HepG2 (cell line): Measurements from ENCODE around the gene NCMAP. TPM values are rescaled to one million over a fixed set of nuclear protein-coding genes. Genes with fewer than 3 reads are reported as not detected.

Source experiments
- ARID4A ChIP-seq: sonication (generic); formaldehyde crosslinking; IDR thresholded peaks from 2 replicates; pipeline ENCODE4 v1.5.0; 2020; ENCODE audit warnings: mild to moderate bottlenecking, missing genetic modification reagents, borderline replicate concordance
- HES4 ChIP-seq: sonication (generic); formaldehyde crosslinking; IDR thresholded peaks from 2 replicates; pipeline ENCODE4 v1.9.0; 2021; ENCODE audit warnings: mild to moderate bottlenecking, missing genetic modification reagents, borderline replicate concordance
- HNF4A ChIP-seq: sonication (generic); formaldehyde crosslinking; IDR thresholded peaks from 2 replicates; pipeline ENCODE4 v1.4.0; 2020; ENCODE audit warnings: missing genetic modification reagents
- HNRNPL ChIP-seq: fragments of 200-400 bp; formaldehyde crosslinking; IDR thresholded peaks from 2 replicates; pipeline ENCODE4 v1.6.1; 2017; ENCODE audit warnings: mild to moderate bottlenecking, low read depth, low read length
- MIER2 ChIP-seq: IDR thresholded peaks from 2 replicates; pipeline ENCODE4 v1.6.1; 2016; ENCODE audit warnings: missing biosample characterization, missing genetic modification reagents
- NFKB2 ChIP-seq: sonication (generic); formaldehyde crosslinking; IDR thresholded peaks from 2 replicates; pipeline ENCODE4 v1.4.0; 2020; ENCODE audit warnings: missing genetic modification reagents, borderline replicate concordance
- RARA ChIP-seq: IDR thresholded peaks from 2 replicates; pipeline ENCODE4 v1.6.1; 2016; ENCODE audit warnings: missing genetic modification reagents, missing compliant biosample characterization
- REST ChIP-seq, 2 experiments: IDR thresholded peaks; 2 replicates each; pipeline ENCODE4 v1.6.1; 2011 to 2012; ENCODE audit warnings: low read length in 2 of 2, borderline replicate concordance in 1 of 2, low read depth in 1 of 2, mild to moderate bottlenecking in 1 of 2, moderate library complexity in 1 of 2
- RXRB ChIP-seq: IDR thresholded peaks from 2 replicates; pipeline ENCODE4 v1.6.1; 2016; ENCODE audit warnings: borderline replicate concordance, missing genetic modification reagents, missing compliant biosample characterization
- ZFX ChIP-seq: sonication (generic); formaldehyde crosslinking; IDR thresholded peaks from 2 replicates; pipeline ENCODE4 v1.4.0; 2020; ENCODE audit warnings: mild to moderate bottlenecking, low read depth, missing genetic modification reagents, moderate library complexity
- ZNF292 ChIP-seq: sonication (generic); formaldehyde crosslinking; IDR thresholded peaks from 2 replicates; pipeline ENCODE4 v1.8.1; 2022; ENCODE audit warnings: mild to moderate bottlenecking, low read depth, missing genetic modification reagents, borderline replicate concordance
- ZNF441 ChIP-seq: sonication (generic); formaldehyde crosslinking; IDR thresholded peaks from 2 replicates; pipeline ENCODE4 v1.7.0; 2021; ENCODE audit warnings: missing genetic modification reagents, borderline replicate concordance
- ZNF563 ChIP-seq: sonication (generic); formaldehyde crosslinking; IDR thresholded peaks from 2 replicates; pipeline ENCODE4 v1.8.0; 2022; ENCODE audit warnings: mild to moderate bottlenecking, moderate library complexity, missing genetic modification reagents
- ZNF672 ChIP-seq: sonication (generic); formaldehyde crosslinking; IDR thresholded peaks from 2 replicates; pipeline ENCODE4 v1.8.1; 2022; ENCODE audit warnings: missing genetic modification reagents
- ZNF687 ChIP-seq: sonication (generic); formaldehyde crosslinking; IDR thresholded peaks from 2 replicates; pipeline ENCODE4 v1.5.1; 2020; ENCODE audit warnings: mild to moderate bottlenecking, missing genetic modification reagents, moderate library complexity
- ZNF749 ChIP-seq: sonication (generic); formaldehyde crosslinking; IDR thresholded peaks from 2 replicates; pipeline ENCODE4 v1.8.0; 2022; ENCODE audit warnings: mild to moderate bottlenecking, missing genetic modification reagents, moderate library complexity, borderline replicate concordance
- polyA plus RNA-seq, 8 experiments: library from polyadenylated mRNA; depleted of rRNA in 3 of 8; stranded (reverse) in 7 of 8; unstranded in 1 of 8; fragments of >200 nt; fragmentation: Illumina TruSeq in 4 of 8; extraction: Trizol in 4 of 8; gene quantifications; 2 replicates each; pipeline versions ENCODE4 v1.2.1 to v1.2.3, GENCODE V29; 2011 to 2016; ENCODE audit warnings: low read depth in 4 of 8, missing spikeins in 1 of 8, mixed read lengths in 1 of 8; ENCODE audit not compliant: insufficient read depth in 1 of 8
- total RNA-seq, 5 experiments: library from RNA; depleted of rRNA; stranded (reverse); fragments of >200 nt; fragmentation: Illumina TruSeq; extraction: Trizol; gene quantifications; 2 replicates each; pipeline ENCODE4 v1.2.3, GENCODE V29; 2016; ENCODE audit warnings: low read depth in 1 of 5

The NCMAP gene
- total and polyA plus RNA-seq, 2 of the 13 experiments (the other 11 are each of a cell fraction or from before 2014, with no cell fraction given), result 2.7 to 20.0 TPM

- TF ChIP-seq ZNF672 (CRISPR knock-in tag) (no peak), ZNF563 (peak; percentile 46; the same call in 1 of the 2 replicates), HES4 (CRISPR knock-in tag) (peak; percentile 61; the same call in 1 of the 2 replicates), ARID4A (CRISPR knock-in tag) (peak; percentile 44; the same call in 1 of the 2 replicates), MIER2 (CRISPR knock-in tag) (peak; percentile 49; the same call in 1 of the 2 replicates), REST (IDR thresholded peaks at IDR 0.05; ENCODE audit: borderline replicate concordance in 1 of 2, low read depth in 1 of 2, low read length in 2 of 2) (0 out of 4 replicates have a peak, but pooled peaks of 1 of the 2 experiments have one; percentile 22), RARA (CRISPR knock-in tag) (peak; percentile 70), RXRB (CRISPR knock-in tag) (peak; percentile 45; the same call in 1 of the 2 replicates), ZNF749 (CRISPR knock-in tag) (0 out of 2 replicates have a peak, but pooled peaks have one; percentile 31), NFKB2 (CRISPR knock-in tag) (peak; percentile 33; the same call in 1 of the 2 replicates), ZNF687 (CRISPR knock-in tag) (peak; percentile 96), ZNF441 (peak; percentile 65), ZNF292 (CRISPR knock-in tag) (peak; percentile 81; the same call in 1 of the 2 replicates), HNRNPL (no peak), ZFX (CRISPR knock-in tag) (peak; percentile 70), HNF4A (CRISPR knock-in tag) (peak; percentile 85)
Measured at GRCh38 chr1:24605534-24606295, 49.8 kb downstream of the NCMAP start (continued).
